Measurements from ENCODE around the gene COLQ.
"Not testable (repeated sequence)": the region's sequence is repeated elsewhere in the genome, so short reads cannot be mapped to it uniquely, and the experiment has no call there.

Gene COLQ

GRCh38 chr3:15410966-15411365 lies 110.5 kb downstream of the COLQ start:
- DNase-seq: not testable (repeated sequence)

DNA sequence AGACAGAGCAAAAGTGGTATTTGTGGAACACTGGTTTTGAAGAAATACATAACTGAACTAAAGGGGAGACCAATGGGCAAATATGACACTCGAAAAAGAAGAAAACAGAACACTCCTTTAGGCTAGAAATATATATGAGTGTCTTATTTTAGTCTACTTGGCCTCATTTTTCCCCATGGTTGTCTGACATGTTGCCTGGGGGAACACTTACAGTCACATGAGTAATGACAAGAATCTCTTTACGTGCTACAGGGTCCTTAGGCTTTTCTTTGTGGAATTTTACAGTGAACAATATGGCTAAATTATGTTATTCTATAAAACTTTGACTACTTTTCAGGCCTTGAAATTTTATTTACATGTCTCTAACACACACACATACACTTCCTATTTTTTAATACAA lies 111.7 kb downstream of the COLQ start:
- DNase-seq: no peak

DNA sequence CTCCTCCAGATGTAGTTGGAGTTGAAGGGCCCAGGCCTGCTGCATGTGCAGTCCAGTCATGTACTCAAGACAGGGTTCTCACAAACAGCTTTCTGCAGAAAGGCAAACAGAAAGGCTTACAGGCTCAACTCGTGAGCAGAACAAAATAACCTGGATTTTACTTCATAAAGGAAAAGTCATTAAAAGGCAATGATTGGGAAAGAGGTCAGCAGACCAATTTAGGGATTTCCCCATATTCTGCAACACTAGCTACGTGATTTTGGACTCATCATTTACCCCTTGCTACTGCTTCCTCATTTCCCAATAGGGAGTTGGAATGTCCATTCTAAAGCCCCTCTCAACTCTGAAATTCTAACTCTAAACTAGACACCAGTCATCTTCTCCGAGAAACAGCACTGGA lies 112.3 kb downstream of the COLQ start:
- DNase-seq: no peak

DNA sequence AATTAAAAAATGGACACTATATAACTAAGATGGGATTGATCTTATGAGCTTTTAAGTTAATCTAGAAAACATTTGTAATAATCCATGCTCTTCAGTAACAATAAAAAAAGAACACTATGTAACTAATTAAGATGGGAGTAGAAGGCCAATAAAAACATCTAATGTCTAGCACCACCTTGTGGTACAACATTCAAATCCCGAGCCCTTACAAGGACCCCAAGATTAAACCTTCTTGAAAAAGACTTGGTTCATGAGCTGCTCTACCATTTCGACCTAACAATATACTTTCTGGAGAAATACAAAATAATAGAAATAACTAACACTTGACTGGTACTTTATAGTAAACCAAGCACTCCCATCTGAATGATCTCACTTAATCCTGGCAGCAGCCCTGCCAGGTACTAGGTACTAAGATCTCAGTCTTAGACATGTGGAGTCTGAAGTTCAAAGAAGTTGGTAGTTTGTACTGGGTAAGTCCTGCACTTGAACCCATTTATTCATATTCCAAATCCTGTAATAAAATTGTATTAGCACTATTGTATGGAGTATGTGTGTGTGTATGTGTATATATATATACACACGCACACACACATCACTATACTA lies 116.0 kb downstream of the COLQ start:
- no peak for DNase-seq

DNA sequence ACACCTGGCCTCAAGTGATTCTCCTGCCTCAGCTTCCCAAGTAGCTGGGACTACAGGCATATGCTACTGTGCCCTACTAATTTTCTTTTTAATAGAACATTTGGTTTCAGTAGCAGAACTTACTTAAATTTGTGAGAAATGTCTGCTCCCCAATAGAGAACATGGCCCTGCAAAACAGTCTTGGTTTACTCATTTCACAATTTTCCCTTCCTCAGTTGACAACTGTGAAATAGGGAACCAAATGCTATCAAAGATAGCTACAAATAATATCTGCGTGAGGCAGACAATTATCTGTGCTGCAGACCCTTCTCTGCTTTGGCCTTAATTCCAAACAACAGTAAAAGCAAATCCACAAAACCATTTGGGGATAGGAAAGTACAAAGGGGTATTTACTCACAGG lies 116.7 kb downstream of the COLQ start:
- no peak for DNase-seq

DNA sequence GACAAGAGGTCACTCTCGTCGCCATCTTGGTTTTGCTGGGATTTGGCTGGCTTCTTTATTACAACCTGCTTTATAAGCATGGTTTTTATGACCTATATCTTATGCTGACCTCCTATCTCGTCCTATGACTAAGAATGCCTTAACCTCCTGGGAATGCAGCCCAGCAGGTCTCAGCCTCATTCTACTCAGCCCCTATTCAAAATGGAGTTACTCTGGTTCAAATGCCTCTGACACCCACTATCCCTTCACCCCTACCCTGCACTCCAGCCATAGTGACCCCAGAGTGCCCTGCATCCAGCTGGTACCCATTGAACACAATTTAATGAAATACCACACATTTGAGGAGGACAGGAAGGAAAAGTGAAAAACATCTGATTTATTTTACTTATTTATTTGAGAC lies 117.5 kb downstream of the COLQ start:
- DNase-seq: no peak

GRCh38 chr3:15403495-15403894 lies 118.0 kb downstream of the COLQ start:
- no peak for DNase-seq

DNA sequence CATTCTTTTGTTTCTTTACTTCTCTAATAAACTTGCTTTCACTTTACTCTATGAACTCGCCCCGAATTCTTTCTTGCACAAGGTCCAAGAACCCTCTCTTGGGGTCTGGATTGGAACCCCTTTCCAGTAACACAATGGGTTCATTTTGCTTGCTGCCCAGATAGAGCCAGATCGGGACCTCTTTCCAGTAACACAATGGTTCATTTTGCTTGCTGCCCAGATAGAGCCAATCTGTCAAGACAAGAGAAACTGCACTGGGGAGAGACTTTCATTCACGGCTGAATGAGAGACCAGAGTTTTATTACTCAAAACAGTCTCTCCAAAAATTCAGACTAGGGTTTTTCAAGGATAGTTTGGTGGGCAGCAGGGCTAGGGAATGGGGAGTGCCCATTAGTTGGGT lies 119.6 kb downstream of the COLQ start:
- no peak for DNase-seq

All from activated T-cell treated with anti-CD3 and anti-CD28 coated beads for 4 hours (primary cell).